Chondrocyte (in vitro differentiated cells): ENCODE results near the gene SMG9. TPM values are rescaled to one million over a fixed set of nuclear protein-coding genes. Genes with fewer than 3 reads are reported as not detected.

ENCODE experiments used
- DNase-seq: peaks from one replicate; pipeline ENCODE4 v3.0.0; 2021; ENCODE audit warnings: mixed read lengths, low spot score
- H3K27ac Mint-ChIP-seq: one replicate; pipeline ENCODE4 v1.8.0; 2021; ENCODE audit warnings: mild to moderate bottlenecking, moderate library complexity, mixed read lengths; ENCODE audit not compliant: unreplicated experiment
- H3K27me3 Mint-ChIP-seq: 2 replicates; pipeline ENCODE4 v1.8.0; 2021; ENCODE audit warnings: low read depth, mixed read lengths
- H3K36me3 Mint-ChIP-seq: 2 replicates; pipeline ENCODE4 v1.8.0; 2021; ENCODE audit warnings: low read depth, mixed read lengths
- H3K4me1 Mint-ChIP-seq: 2 replicates; pipeline ENCODE4 v1.8.0; 2021; ENCODE audit warnings: low read depth, mild to moderate bottlenecking, mixed read lengths
- H3K4me3 Mint-ChIP-seq: one replicate; pipeline ENCODE4 v1.8.0; 2021; ENCODE audit warnings: mild to moderate bottlenecking, moderate library complexity, mixed read lengths; ENCODE audit not compliant: unreplicated experiment
- H3K9me3 Mint-ChIP-seq: 2 replicates; pipeline ENCODE4 v1.8.0; 2021; ENCODE audit warnings: low read depth, mixed read lengths
- CTCF ChIP-seq: fragments of 200-600 bp; sonication (generic); IDR thresholded peaks from 2 replicates; pipeline ENCODE4 v1.5.0; 2021; ENCODE audit warnings: antibody characterized with exemption, mild to moderate bottlenecking, moderate library complexity
- total RNA-seq: library from RNA; stranded (reverse); gene quantifications from 3 replicates; pipeline ENCODE4 v1.2.1, GENCODE V29; 2021

The SMG9 gene
- total RNA-seq, 1 donor from 2014 or later: 46.9 TPM

- H3K4me1 Mint-ChIP-seq: peaks cover 17% of the 10 kb centered on the region
- H3K9me3 Mint-ChIP-seq: no peaks in the 10 kb centered on the region
- H3K36me3 Mint-ChIP-seq: peaks cover 27% of the 10 kb centered on the region
- no peaks in the 10 kb centered on the region for H3K27me3 Mint-ChIP-seq
- DNase-seq: no peak
- TF ChIP-seq CTCF: no peak
- H3K4me3 Mint-ChIP-seq: no peak overlapping the region
- no peak overlapping the region for H3K27ac Mint-ChIP-seq
Measured at GRCh38 chr19:43727593-43727853, 27.2 kb downstream of the SMG9 start.

GRCh38 chr19:43726736-43727592 lies 27.8 kb downstream of the SMG9 start:
- Mint-ChIP-seq H3K4me3 (no peak overlapping the region), H3K4me1 (peaks cover 11% of the 10 kb centered on the region), H3K27ac (no peak overlapping the region), H3K36me3 (peaks cover 22% of the 10 kb centered on the region), H3K27me3 (no peaks in the 10 kb centered on the region), H3K9me3 (no peaks in the 10 kb centered on the region)
- no peak for DNase-seq
- no peak for TF ChIP-seq CTCF

- TF ChIP-seq CTCF: no peak
- H3K27me3 Mint-ChIP-seq: no peaks in the 10 kb centered on the region
- H3K36me3 Mint-ChIP-seq: peaks cover 18% of the 10 kb centered on the region
- no peak overlapping the region for H3K4me3 Mint-ChIP-seq
- H3K4me1 Mint-ChIP-seq: peaks cover 4% of the 10 kb centered on the region
- no peak overlapping the region for H3K27ac Mint-ChIP-seq
- no peaks in the 10 kb centered on the region for H3K9me3 Mint-ChIP-seq
- DNase-seq: no peak
Measured at GRCh38 chr19:43725468-43725867, 29.3 kb downstream of the SMG9 start.

- Mint-ChIP-seq H3K4me3 (no peak overlapping the region), H3K9me3 (no peaks in the 10 kb centered on the region)
- no peak for TF ChIP-seq CTCF
Measured at GRCh38 chr19:43724896-43725295, 29.9 kb downstream of the SMG9 start.

GRCh38 chr19:43723588-43723987 lies 31.2 kb downstream of the SMG9 start:
- H3K27ac Mint-ChIP-seq: no peak overlapping the region
- no peak for DNase-seq
- no peak overlapping the region for H3K4me3 Mint-ChIP-seq
- peak; percentile 48 for TF ChIP-seq CTCF
- H3K4me1 Mint-ChIP-seq: no peaks in the 10 kb centered on the region
- H3K9me3 Mint-ChIP-seq: no peaks in the 10 kb centered on the region
- peaks cover 5% of the 10 kb centered on the region for H3K36me3 Mint-ChIP-seq
- H3K27me3 Mint-ChIP-seq: no peaks in the 10 kb centered on the region

More at GRCh38 chr19:43724896-43725295, 29.9 kb downstream of the SMG9 start:
- H3K27ac Mint-ChIP-seq: no peak overlapping the region
- DNase-seq: no peak
- peaks cover 13% of the 10 kb centered on the region for H3K36me3 Mint-ChIP-seq
- H3K4me1 Mint-ChIP-seq: no peaks in the 10 kb centered on the region
- H3K27me3 Mint-ChIP-seq: no peaks in the 10 kb centered on the region
